D341Med (cell line): ENCODE data around the gene OVCH2.
A peak's percentile ranks its signal among the peaks of the same experiment; 100 is the strongest.
"Not testable (repeated sequence)": the region's sequence is repeated elsewhere in the genome, so short reads cannot be mapped to it uniquely, and the experiment has no call there.

Experiments
- DNase-seq: peaks from one replicate; pipeline ENCODE4 v3.0.0; 2012; ENCODE audit warnings: low spot score

OVCH2 gene

GRCh38 chr11:7671347-7672215 lies 34.7 kb downstream of the OVCH2 start:
- no peak for DNase-seq

GRCh38 chr11:7670641-7671040 lies 35.6 kb downstream of the OVCH2 start:
- no peak for DNase-seq

GRCh38 chr11:7668911-7669310 lies 37.4 kb downstream of the OVCH2 start:
- no peak for DNase-seq

- no peak for DNase-seq
These were observed 37.8 kb downstream of the OVCH2 start for GRCh38 chr11:7668464-7668863.

GRCh38 chr11:7667460-7667859 lies 38.8 kb downstream of the OVCH2 start:
- no peak for DNase-seq

GRCh38 chr11:7666292-7666866 lies 39.9 kb downstream of the OVCH2 start:
- DNase-seq = no peak

GRCh38 chr11:7665473-7666291 lies 40.6 kb downstream of the OVCH2 start:
- peak; percentile 82 for DNase-seq

- no peak for DNase-seq
These were observed 41.4 kb downstream of the OVCH2 start for GRCh38 chr11:7664867-7665266.

- not testable (repeated sequence) for DNase-seq
These were observed 42.7 kb downstream of the OVCH2 start for GRCh38 chr11:7663531-7663930.

GRCh38 chr11:7657306-7658025 lies 48.8 kb downstream of the OVCH2 start:
- DNase-seq = peak; percentile 57

- no peak for DNase-seq
These were observed 49.6 kb downstream of the OVCH2 start for GRCh38 chr11:7656704-7657103.

GRCh38 chr11:7655253-7656217 lies 50.7 kb downstream of the OVCH2 start:
- no peak for DNase-seq

- DNase-seq = no peak
These were observed 52.0 kb downstream of the OVCH2 start for GRCh38 chr11:7654195-7654705.

GRCh38 chr11:7651700-7652099 lies 54.6 kb downstream of the OVCH2 start:
- DNase-seq = no peak

GRCh38 chr11:7651140-7651551 lies 55.1 kb downstream of the OVCH2 start:
- DNase-seq = no peak

- no peak for DNase-seq
These were observed 58.0 kb downstream of the OVCH2 start for GRCh38 chr11:7648264-7648663.

- no peak for DNase-seq
These were observed 59.4 kb downstream of the OVCH2 start for GRCh38 chr11:7646866-7647265.

GRCh38 chr11:7645206-7645605 lies 61.1 kb downstream of the OVCH2 start:
- no peak for DNase-seq

- no peak for DNase-seq
These were observed 63.0 kb downstream of the OVCH2 start for GRCh38 chr11:7643314-7643713.

- no peak for DNase-seq
These were observed 63.5 kb downstream of the OVCH2 start for GRCh38 chr11:7642747-7643146.

- no peak for DNase-seq
These were observed 65.5 kb downstream of the OVCH2 start for GRCh38 chr11:7640816-7641215.
